ENCODE results near the gene TRIM17. TPM values are rescaled to one million over a fixed set of nuclear protein-coding genes. Genes with fewer than 3 reads are reported as not detected.

Gene TRIM17
- total and polyA plus RNA-seq, 2 of the 8 experiments (the other 6 are each of a cell fraction or from before 2014, with no cell fraction given) = 1.1 to 2.2 TPM

DNA sequence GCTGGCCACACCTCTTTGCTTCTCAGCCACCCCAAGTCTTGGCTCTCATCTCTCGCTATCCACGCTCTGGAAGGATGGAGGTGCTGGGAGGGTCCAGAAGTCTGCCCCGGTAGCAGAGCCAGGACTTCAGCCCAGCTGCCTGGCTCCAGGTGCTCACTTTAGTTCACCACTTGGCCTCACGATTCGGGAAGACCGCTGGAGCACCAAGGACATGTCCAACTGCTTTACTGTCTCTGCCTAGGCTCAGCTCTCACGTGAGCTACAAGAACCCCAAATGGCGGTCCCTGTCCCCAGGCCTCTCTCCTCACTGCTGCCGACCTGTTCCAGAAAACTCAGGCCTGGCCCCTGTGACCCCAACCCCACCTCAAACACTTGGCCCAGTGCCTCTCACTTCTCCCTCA is 13.4 kb downstream of the TRIM17 start:
- Histone ChIP-seq H3K23ac (ENCODE audit: insufficient read length) (no peak overlapping the region), H3K23me2 (ENCODE audit: low read depth, low read length) (peaks cover 18% of the 10 kb centered on the region; the same call in 1 of the 2 replicates), H3K9ac (replicated peaks in 1 of 4; ENCODE audit: extremely low read depth in 1 of 4, low read depth in 3 of 4, low read length in 3 of 4) (no peak overlapping the region), H2AFZ (ENCODE audit: low read length) (no peak overlapping the region), H4K8ac (ENCODE audit: extremely low read depth, insufficient read depth, low read length) (no peak overlapping the region), H2BK5ac (ENCODE audit: low read depth, low read length) (no peak overlapping the region), H3K4ac (replicated peaks; ENCODE audit: insufficient read length, low read depth, low read length) (no peak overlapping the region), H3K27me3 (replicated peaks in 1 of 4; ENCODE audit: control insufficient read depth in 3 of 4, extremely low read depth in 1 of 4, insufficient read depth in 3 of 4, low read length in 3 of 4) (0 out of 7 replicates have a peak, but pooled peaks cover 0 to 1% (median 0%) of the 10 kb centered on the region in 4 experiments), H2BK20ac (ENCODE audit: low read length) (no peak overlapping the region), H3K14ac (ENCODE audit: insufficient read length) (no peak overlapping the region), H3K36me3 (ENCODE audit: control insufficient read depth in 2 of 4, insufficient read depth in 4 of 4, low read length in 3 of 4) (peaks cover 0 to 27% (median 11%) of the 10 kb centered on the region in 4 experiments; a peak in 5 of 8 replicates), H3K4me1 (replicated peaks in 1 of 4; ENCODE audit: control insufficient read depth in 3 of 4, insufficient read depth in 4 of 4, low read length in 3 of 4) (peaks cover 3 to 10% (median 6%) of the 10 kb centered on the region in 4 experiments), H2BK15ac (ENCODE audit: low read length) (no peak overlapping the region), H2BK120ac (replicated peaks; ENCODE audit: low read depth, low read length) (no peak overlapping the region), H3K79me2 (ENCODE audit: control insufficient read depth in 1 of 2, insufficient read depth in 2 of 2, low read length in 2 of 2) (peaks cover 8 to 43% of the 10 kb centered on the region in 2 experiments; a peak in 3 of 4 replicates), H2BK12ac (ENCODE audit: low read depth, low read length) (no peak overlapping the region), H4K91ac (replicated peaks; ENCODE audit: insufficient read length, low read length) (no peak overlapping the region), H3K56ac (replicated peaks; ENCODE audit: insufficient read length, low read depth, low read length) (no peak overlapping the region), H2AK5ac (ENCODE audit: low read depth, low read length) (no peak overlapping the region), H4K5ac (ENCODE audit: insufficient read length, low read depth, low read length) (no peak overlapping the region), H3K18ac (ENCODE audit: extremely low read depth, low read length) (no peak overlapping the region), H3K9me3 (ENCODE audit: insufficient read depth in 2 of 2, low read depth in 1 of 2, low read length in 1 of 2) (no peaks in the 10 kb centered on the region), H3K79me1 (ENCODE audit: low read depth, low read length) (peaks cover 25% of the 10 kb centered on the region), H3K27ac (ENCODE audit: low read depth, low read length) (no peak overlapping the region), H4K20me1 (replicated peaks in 1 of 2; ENCODE audit: control insufficient read depth in 1 of 2, insufficient read depth in 2 of 2, low read length in 2 of 2) (peaks cover 17 to 44% of the 10 kb centered on the region in 2 experiments), H3K4me2 (ENCODE audit: insufficient read depth in 1 of 2, low read depth in 2 of 2, low read length in 2 of 2) (no peak overlapping the region), H3K4me3 (ENCODE audit: extremely low read depth in 1 of 4, insufficient read depth in 2 of 4, low read depth in 3 of 4, low read length in 4 of 4) (no peak overlapping the region)
- DNase-seq (ENCODE audit: low read depth in 1 of 2, low spot score in 2 of 2) = no peak
- CTCF ChIA-PET (ENCODE audit: partially characterized antibody) = interaction anchor here (1.0 to 4.4 kb wide), 3 partner anchors 9 to 62 kb away, joined by 3 to 21 read pairs (median 3); no protein-coding TSS in a partner anchor
- 97% methylated on average over 9 of the region's 9 CpGs; no CpG with 5 or more reads in 1 of the 2 experiments for WGBS, 2 experiments (ENCODE audit: extremely low coverage in 1 of 2, insufficient coverage in 1 of 2, insufficient read length in 1 of 2, insufficient replicate concordance in 2 of 2, low coverage in 1 of 2, low lambda C conversion rate in 2 of 2, missing lambda C conversion rate in 1 of 2)
- POLR2A ChIA-PET (ENCODE audit: partially characterized antibody) = interaction anchor here (1.7 to 2.5 kb wide), 2 partner anchors 17 to 54 kb away, joined by 5 to 6 read pairs; a partner anchor contains a TSS
- no peak for FAIRE-seq
- TF ChIP-seq BCL11A (IDR thresholded peaks at IDR 0.05; ENCODE audit: low read depth in 2 of 2, low read length in 2 of 2) (no peak), TBP (IDR thresholded peaks at IDR 0.05; ENCODE audit: low read depth, low read length) (no peak), CBX8 (IDR thresholded peaks at IDR 0.05; ENCODE audit: borderline replicate concordance, low read depth, low read length) (no peak), ATF2 (IDR thresholded peaks at IDR 0.05; ENCODE audit: low read length) (no peak), RFX5 (IDR thresholded peaks at IDR 0.05; ENCODE audit: borderline replicate concordance, low read depth, low read length) (no peak), FOSL1 (IDR thresholded peaks at IDR 0.05; ENCODE audit: insufficient read depth, low read depth, low read length) (no peak), TAF7 (optimal IDR thresholded peaks at IDR 0.05; ENCODE audit: borderline replicate concordance, low read depth, low read length) (no peak), MAX (IDR thresholded peaks at IDR 0.05) (no peak), BRCA1 (IDR thresholded peaks at IDR 0.05; ENCODE audit: low read depth, low read length) (no peak), TCF12 (IDR thresholded peaks at IDR 0.05; ENCODE audit: low read depth, low read length) (no peak)
- TF ChIP-seq, protein P1, sequence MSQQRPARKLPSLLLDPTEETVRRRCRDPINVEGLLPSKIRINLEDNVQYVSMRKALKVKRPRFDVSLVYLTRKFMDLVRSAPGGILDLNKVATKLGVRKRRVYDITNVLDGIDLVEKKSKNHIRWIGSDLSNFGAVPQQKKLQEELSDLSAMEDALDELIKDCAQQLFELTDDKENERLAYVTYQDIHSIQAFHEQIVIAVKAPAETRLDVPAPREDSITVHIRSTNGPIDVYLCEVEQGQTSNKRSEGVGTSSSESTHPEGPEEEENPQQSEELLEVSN (IDR thresholded peaks at IDR 0.05) = no peak
